Measurements from ENCODE around the gene UBE2B.
"Not testable (repeated sequence)": the region's sequence is repeated elsewhere in the genome, so short reads cannot be mapped to it uniquely, and the experiment has no call there.

Gene UBE2B

DNA sequence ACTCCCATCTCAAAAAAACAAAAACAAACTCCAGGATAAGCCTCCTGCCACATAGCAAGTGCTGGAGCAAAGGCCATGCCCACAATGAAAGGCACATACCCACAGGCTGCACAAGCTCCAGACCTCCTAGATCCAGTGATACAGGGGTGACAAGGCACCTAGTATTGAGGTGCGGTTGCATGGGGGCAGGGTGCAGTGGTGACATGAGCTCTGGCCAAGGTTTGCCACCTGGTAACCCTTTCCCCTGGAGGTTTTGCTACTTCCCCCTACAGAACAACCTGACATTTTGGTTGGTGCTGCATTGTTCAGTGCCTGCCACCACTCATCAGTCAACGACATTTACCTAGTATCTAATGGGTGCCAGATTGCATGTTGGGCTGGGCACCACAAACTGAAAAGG lies 25.8 kb downstream of the UBE2B start:
- DNase-seq (ENCODE audit: extremely low read depth in 1 of 2, low read depth in 1 of 2), result no peak

DNA sequence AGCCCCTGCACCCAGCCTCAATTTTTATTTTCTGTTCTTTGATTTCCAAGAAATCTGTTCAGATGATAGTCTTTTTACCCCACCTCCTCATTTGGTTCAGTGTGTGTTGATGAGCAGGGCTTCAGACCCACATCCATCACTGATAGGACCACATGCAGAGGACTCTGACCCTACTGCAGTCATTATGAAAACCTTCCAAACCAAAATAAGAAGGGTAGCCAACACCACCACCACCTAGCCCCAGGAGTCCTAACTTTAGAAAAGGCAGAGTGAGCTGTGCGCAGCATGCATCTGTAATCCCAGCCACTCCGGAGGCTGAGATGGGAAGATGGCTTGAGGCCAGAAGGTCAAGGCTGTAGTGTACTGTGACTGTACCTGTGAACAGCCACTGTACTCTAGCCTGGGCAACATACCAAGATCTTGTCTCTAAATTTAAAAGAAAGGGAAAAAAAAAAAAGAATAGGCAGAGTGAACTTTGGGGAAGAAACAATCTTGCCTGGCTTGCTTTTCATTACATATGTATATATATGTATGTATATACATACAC lies 27.3 kb downstream of the UBE2B start:
- DNase-seq (ENCODE audit: extremely low read depth in 1 of 2, low read depth in 1 of 2), result no peak

DNA sequence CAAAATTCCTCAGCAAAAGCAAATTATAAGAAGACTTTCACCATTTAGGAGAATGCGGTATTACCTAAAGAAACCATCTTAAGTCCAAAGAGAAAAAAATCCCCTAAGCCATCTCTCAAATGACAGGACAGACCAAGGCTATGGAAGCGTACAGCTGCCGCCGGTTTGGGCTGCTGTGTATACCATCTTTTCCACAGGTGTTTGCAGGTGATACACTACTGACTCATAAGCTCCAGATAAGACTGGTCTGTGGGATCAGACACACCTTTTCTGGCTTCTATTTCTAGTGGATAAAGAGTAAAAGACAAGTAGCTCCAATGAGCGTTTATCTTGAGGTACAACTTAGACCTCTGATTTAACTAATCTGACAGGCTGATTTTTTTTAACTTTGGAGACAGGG lies 32.6 kb downstream of the UBE2B start:
- no peak for DNase-seq (ENCODE audit: extremely low read depth in 1 of 2, low read depth in 1 of 2)

DNA sequence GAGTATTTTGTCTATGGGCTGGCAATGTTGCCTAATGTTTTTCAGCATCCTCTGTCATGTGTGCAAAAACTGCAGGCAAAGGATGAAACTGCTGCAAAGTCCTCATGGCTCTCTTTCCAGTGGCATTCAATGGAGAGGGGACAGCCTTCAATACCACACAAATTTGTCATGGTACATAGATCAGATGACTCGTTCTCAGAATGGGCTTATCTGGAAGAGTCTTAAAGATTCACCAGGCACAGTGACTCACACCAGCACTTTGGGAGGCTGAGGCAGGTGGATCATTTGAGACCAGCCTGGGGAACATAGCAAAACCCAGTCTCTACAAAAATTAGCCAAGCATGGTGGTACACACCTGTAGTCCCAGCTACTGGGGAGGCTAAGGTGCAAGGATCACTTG lies 35.0 kb downstream of the UBE2B start:
- no peak for DNase-seq (ENCODE audit: extremely low read depth in 1 of 2, low read depth in 1 of 2)

DNA sequence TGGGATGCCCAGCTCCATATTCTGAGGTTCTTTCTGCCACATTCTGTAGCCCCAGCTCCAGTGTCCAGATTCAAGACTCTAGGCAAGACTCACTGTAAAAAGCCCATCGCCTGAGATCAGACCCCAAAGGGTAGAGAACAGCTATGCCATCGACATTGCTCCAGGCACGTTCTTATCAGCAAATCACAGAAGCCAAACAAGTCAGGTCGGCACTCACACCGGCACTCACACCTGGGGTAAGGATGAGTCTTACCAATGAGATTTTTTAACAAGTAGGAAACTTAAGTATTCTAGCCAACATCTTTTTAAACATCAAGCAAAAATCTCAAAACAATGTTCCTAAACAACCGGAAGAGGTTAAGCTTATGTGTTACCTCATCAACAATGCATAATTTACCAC lies 38.0 kb downstream of the UBE2B start:
- no peak for DNase-seq (ENCODE audit: extremely low read depth in 1 of 2, low read depth in 1 of 2)

DNA sequence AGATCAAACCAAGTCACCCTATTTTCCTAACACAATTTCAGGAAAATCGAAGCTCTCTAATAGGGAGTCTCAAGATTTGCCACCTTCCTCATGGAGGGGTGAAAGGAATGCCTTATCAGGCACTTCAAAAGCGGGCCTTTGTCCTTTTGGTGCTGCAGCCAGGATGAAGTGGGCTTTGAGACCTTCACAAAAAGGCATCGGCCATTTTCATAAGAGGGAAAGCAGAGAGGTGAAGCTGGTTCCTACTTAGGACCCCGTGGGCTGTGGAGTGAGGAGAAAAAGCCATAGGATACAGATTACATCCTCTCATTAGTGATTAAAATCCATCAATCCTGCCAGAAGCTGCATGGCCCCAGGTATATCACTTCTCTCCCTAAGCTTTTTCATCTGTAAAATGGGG lies 39.5 kb downstream of the UBE2B start:
- no peak for DNase-seq (ENCODE audit: extremely low read depth in 1 of 2, low read depth in 1 of 2)

DNA sequence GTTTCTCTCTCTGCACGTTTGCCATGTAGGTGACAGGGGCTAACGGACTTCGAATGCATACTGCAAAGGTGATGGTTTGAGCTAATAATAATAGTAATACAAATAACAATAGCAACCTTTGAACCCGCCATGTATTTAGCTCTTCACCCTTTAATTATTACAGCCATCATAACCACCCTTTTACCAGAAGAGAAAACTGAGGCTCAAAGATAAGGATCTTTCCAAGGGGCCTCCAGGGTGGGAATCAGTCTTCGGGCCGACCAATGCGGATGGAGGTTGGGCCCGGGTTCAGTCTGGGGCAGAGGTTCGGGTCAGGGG lies 39.8 kb downstream of the UBE2B start:
- no peak for DNase-seq (ENCODE audit: extremely low read depth in 1 of 2, low read depth in 1 of 2)

DNA sequence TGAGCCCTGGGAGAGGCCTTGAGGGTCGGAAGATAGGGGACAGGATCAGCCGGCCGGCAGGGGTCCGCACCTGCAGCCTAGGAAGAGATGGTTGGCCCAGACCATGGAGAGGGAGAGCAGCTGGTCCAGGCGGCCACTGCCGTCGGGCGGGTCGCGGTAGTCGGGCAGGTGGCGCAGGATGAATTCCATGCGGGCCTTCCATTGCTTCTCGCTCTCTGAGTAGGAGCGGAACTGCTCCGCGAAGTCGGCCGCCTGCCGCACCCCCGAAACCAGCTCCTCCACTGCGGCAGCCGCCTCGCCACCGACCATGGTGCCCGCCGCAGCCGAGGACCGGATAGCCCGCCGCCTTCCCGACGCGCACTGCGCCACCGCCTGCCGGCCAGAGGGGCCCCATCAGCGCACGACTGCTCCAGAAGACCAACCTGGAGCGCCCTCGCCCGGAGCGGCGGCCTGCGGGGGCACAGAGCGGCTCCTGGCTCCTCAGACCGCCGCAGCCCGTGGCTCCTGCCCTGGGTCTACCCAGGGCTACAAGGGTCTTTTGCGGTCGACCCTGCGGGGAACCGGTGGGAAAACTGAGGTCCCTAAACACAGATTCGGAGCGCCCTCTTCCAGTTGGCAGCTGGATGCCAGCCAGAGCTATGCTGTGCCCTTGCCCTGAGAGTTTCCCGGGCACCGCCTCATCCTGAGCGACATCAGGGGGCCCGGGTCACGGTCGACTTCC lies 40.3 kb downstream of the UBE2B start, which contains the start of gene CDKN2AIPNL:
Gene CDKN2AIPNL, minus strand, starts transcription at position 336 of the 721 bp plus-strand sequence. Its CDS starts 27 bp downstream, at position 309.
- DNase-seq (ENCODE audit: extremely low read depth in 1 of 2, low read depth in 1 of 2), result peak; percentile 83

DNA sequence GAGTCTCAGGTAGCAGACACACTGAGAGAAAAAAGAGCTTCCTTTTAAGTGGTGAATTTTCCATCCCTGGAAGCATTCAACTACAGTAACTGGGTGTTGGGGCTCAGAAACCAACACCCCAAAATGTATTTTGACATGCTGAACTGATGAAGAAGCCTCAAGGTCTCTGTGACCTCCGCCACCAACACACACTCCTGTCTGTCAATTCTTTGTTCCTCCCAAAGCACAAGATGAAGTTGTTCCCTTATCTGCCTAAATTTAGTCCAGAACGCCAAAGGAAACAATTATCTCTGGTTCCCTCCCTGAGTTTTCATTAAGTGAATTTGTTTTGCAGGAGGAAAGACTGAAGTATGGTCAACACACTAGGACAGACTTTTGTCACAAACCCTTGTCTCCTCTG lies 41.7 kb downstream of the UBE2B start:
- DNase-seq (ENCODE audit: extremely low read depth in 1 of 2, low read depth in 1 of 2), result no peak

DNA sequence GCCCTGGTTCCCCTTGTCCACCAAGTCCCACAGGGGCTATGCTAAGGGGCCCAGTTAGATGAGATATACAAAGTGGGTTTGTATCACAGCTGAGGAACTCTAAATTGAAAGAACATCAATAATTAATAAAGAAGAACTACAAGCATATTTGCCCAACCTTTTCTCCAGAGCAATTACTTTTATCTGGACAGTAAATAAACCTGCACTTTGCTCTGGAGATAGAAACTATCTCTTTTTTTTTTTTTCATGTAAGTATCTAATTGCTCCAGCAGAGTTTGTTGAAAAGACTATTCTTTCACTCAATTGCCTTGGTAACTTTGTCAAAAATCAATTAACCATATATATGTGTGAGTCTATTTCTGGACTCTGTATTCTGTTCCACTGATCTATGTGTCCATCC lies 46.3 kb downstream of the UBE2B start:
- no peak for DNase-seq (ENCODE audit: extremely low read depth in 1 of 2, low read depth in 1 of 2)

DNA sequence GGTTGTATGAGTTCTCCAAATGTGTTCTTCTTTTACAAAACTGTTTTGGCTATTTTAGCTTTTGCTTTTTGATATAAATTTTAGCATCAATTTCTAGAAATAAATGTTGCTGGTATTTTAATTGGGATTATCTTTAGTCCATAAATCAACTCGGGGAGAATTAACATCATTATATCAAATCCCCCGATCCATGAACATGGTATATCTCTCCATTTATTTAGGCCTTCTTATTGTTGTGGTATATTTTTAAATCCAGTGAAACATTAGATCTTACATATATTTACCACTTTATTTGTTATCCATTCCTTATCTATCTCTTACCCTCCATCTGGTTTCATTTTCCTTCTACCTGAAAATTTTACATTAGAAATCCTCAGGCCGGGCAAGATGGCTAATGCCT lies 47.6 kb downstream of the UBE2B start:
- no peak for DNase-seq (ENCODE audit: extremely low read depth in 1 of 2, low read depth in 1 of 2)

DNA sequence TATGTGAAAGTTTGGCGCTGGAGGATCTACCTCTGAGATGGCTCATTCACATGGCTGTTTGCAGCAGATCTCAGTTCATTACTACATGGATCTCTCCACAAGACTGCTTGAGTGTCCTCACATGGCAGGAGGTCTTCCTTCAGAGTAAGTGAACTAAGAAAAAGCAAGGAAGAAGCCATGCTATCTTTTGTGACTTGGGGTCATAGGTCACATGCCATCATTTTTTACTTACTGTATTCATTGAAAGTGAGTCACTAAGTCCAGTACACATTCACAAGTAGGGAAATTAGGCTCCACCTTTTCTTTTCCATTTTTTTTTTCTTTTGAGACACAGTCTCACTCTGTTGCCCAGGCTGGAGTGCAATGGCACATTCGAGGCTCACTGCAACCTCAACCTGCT lies 49.0 kb downstream of the UBE2B start:
- DNase-seq (ENCODE audit: extremely low read depth in 1 of 2, low read depth in 1 of 2), result no peak

DNA sequence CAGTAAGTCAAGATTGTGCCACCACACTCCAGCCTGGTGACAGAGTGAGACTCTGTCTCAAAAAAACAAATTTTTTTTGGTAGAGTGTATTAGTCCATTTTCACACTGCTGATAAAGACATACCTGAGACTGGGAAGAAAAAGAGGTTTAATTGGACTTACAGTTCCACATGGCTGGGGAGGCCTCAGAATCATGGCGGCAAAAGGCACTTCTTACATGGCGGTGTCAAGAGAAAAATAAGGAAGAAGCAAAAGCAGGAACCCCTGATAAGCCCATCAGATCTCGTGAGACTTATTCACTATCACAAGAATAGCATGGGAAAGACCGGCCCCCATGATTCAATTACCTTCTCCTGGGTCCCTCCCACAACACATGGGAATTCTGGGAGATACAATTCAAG lies 49.7 kb downstream of the UBE2B start:
- not testable (repeated sequence) for DNase-seq (ENCODE audit: extremely low read depth in 1 of 2, low read depth in 1 of 2)

DNA sequence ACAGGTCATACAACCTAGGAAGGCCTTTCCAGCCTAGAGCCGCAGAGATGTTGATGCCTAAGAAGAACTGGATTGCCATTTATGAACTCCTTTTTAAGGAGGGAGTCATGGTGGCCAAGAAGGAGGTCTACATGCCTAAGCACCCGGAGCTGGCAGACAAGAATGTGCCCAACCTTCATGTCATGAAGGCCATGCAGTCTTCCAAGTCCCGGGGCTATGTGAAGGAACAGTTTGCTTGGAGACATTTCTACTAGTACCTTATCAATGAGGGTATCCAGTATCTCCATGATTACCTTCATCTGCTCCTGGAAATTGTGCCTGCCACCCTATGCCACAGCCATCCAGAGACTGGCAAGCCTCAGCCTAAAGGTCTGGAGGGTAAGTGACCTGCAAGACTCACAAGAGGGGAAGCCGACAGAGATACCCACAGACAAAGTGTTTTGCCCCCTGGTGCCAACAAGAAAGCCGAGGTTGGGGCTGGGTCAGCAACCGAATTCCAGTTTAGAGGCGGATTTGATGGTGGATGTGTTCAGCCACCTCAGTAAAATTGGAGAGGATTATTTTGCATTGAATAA lies 51.5 kb downstream of the UBE2B start:
- no peak for DNase-seq (ENCODE audit: extremely low read depth in 1 of 2, low read depth in 1 of 2)

DNA sequence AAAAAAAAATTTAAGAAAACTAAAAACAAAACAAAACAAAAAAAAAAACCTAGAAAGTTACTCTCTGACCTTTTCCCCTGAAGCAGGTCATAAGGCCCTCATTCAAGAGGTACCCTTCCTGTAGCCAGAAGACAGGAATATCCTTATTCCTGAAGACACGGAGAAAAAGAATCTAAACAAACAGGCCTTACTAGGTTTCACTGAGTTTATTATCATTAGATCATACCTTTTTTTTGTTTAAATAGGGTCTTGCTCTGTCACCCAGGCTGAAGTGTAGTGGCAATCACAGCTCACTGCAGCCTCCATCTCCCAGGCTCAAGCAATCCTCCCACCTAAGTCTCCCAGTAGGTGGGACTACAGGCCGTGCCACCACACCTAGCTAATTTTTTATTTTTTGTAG lies 52.0 kb downstream of the UBE2B start:
- no peak for DNase-seq (ENCODE audit: extremely low read depth in 1 of 2, low read depth in 1 of 2)

DNA sequence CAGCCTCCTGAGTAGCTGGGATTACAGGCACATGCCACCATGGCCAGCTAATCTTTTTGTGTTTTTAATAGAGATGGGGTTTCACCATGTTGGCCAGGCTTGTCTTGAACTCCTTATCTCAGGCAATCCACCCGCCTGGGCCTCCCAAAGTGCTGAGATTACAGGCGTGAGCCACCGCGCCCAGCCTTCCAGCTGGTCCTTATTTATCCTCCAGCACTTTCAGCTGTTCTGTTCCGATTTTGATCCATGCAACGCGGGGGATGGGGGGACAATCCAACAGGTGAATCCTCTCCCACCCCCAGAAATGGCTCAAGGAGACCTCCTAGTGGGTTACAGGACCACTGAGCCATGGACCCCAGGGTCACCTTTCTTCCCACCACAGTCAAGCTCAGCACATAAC lies 55.0 kb downstream of the UBE2B start:
- no peak for DNase-seq (ENCODE audit: extremely low read depth in 1 of 2, low read depth in 1 of 2)

DNA sequence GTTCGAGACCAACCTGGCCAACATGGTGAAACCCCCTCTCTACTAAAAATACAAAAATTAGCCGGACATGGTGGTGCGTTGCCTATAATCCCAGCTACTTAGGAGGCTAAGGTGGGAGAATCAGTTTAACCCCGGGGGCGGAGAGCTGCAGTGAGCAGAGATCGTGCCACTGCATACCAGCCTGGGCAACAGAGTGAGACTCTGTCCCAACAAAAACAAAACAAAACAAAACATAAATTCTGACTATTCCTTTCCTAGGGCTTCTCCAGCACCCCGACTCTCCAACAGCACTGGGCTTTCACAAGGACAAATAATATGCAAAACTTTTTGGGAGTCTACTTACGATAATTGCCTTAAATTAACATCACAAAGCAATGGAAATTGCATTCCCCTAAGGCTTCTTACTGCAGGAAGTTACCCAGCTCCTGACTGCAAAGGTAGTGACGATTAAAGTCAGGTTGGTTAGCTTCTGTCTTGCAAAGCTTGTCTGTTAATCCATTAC lies 56.2 kb downstream of the UBE2B start:
- DNase-seq (ENCODE audit: extremely low read depth in 1 of 2, low read depth in 1 of 2), result no peak

DNA sequence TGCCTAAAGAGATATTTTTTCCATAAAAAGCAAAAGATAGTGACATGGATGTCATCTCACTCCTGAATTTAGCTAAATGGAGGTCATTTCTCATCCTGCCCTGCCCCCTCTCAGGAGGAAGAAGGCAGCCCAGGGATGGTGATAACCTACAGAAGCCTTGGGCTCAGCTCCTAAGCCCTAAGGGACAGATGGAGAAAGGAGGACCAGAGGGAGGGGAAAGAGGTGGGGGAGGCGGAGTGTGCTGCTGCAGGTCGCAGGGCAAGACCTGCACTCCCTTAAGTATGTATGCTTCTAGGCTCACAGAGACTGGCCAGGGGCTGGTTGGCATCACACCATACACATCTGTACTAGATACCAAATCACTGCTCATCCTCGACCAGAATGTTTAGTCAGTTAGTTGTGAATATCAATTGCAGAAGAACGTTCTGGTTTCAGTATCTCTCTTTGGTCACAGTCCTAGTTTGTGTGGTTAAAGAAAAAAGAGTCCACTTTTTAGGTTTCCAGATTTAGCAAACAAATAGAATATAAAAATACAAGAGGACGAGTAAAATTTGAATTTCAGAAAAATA lies 58.7 kb downstream of the UBE2B start:
- no peak for DNase-seq (ENCODE audit: extremely low read depth in 1 of 2, low read depth in 1 of 2)

DNA sequence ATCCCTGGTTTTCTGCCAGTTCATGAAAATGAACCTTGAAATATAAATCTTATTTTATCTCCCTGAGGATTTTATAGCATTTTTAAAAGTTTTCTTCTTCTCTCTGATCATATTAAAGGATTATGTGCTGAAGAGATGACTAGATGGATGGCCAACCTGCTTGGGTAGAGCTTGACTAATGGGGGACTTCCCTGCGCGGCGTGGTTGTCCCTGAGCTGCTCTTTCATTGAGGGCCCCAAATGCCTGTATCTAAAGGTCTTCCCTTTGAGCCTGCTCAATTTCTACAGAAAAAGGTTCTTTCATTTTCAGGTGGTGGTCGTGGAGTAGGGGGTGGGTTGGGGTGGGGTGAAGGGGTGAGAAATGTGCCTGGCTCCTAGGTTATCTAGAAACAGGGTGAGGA lies 60.8 kb downstream of the UBE2B start:
- DNase-seq (ENCODE audit: extremely low read depth in 1 of 2, low read depth in 1 of 2), result peak in 1 of 2 donors; percentile 30

DNA sequence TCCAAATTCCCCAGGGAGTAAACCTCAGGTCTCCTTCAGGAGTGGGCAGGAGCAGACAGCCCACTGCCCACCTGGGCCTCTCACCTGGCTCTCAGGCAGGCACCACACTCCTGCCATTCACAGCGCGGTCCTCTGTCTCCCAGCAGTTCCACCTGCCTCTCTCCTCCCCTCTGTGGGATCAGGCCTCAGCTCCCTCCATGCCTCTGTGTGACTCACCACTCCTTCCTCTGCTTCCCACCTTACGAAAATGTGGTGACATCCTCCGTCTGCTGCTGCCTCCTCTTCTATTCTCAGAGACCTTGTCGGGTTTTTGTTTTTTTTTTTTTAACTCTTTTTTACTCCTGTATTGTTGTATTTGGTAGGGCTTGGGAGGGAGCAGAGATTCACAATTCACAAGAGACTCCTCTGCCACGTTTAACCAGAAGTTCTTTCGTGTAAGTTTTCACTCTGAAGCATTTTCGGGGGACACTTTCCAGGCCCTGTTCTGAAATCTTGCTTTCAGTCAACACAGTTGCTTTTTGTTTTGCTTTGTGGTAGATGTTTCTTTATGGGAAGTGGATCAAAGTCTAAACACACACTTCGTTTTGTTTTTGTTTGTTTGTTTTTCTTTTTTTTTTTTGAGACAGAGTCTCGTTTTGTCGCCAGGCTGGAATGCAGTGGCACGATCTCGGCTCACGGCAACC lies 61.4 kb downstream of the UBE2B start:
- DNase-seq (ENCODE audit: extremely low read depth in 1 of 2, low read depth in 1 of 2), result no peak

DNA sequence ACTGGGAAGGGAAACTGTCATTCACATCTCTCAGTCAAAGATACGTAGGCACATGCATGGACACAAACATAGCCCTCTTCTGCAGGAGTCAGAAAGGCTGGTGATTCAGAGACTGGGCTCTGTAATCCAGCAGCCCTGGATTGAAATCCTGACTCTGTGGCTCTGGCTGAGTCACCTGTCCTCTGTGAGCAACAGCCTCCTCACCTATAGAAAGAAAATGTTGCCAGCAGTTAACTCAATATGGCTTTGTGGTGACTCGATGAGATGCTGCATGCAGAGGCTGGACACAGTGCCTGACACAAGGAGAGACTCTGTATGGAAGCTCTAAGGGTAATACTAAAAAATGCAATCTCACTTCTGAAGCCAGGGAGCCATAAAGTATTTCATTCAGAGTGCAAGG lies 64.2 kb downstream of the UBE2B start:
- DNase-seq (ENCODE audit: extremely low read depth in 1 of 2, low read depth in 1 of 2), result peak in 1 of 2 donors; percentile 39
